K562 (cell line): ENCODE measurements around the gene CNTFR.

ENCODE experiments used
- EZH2 ChIP-seq: IDR thresholded peaks from 2 replicates; pipeline ENCODE4 v1.6.1; 2012; ENCODE audit warnings: low read depth, mild to moderate bottlenecking, inconsistent platforms, low read length, borderline replicate concordance
- TAF7 ChIP-seq: fragments of 450-650 bp; IDR thresholded peaks from 2 replicates; pipeline ENCODE4 v1.6.1; 2016; ENCODE audit warnings: missing genetic modification characterization, missing compliant biosample characterization

DNA sequence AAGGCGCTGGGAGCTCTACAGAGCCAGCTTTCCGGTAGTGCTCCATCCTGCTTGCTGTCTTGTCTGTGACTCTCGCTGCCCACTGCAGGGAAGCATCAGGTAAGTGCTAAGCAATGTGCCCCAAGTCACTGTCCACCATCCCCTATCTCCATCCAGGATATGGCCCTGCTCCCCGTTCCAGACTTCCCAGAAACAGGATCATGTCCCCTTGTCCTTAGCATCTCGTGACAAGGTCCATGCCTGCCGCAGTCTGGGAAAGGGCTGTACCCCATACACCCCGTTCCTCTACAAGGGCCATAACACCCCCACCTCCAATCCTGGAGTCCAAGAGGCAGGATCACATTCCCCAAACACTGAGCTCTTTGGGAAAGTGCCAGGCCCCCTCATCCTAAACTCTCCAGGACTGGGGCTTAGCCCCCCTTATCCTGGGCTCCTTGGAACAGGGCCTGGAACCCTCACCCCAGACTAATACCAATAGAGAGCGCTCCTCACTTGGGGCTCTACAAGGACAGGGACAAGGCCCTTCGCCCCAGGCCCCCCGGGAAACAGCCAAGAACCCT, 21.8 kb upstream of the CNTFR start:
- no peak for TF ChIP-seq EZH2
- TF ChIP-seq TAF7 (tag), result no peak
